HEK293T (cell line): ENCODE data around the gene PLET1.

Experiments
- BHLHE40 ChIP-seq: fragments of 450-650 bp; IDR thresholded peaks from 2 replicates; pipeline ENCODE4 v1.6.1; 2016; ENCODE audit warnings: mild to moderate bottlenecking, moderate library complexity, borderline replicate concordance
- CTBP1 ChIP-seq: fragments of 450-650 bp; IDR thresholded peaks from 2 replicates; pipeline ENCODE4 v1.6.1; 2016; ENCODE audit warnings: borderline replicate concordance
- ELF4 ChIP-seq: fragments of 450-650 bp; IDR thresholded peaks from 2 replicates; pipeline ENCODE4 v1.6.1; 2017; ENCODE audit warnings: antibody characterized with exemption
- FOXM1 ChIP-seq: fragments of 450-650 bp; IDR thresholded peaks from 2 replicates; pipeline ENCODE4 v1.6.1; 2017; ENCODE audit warnings: mild to moderate bottlenecking, borderline replicate concordance
- SP1 ChIP-seq: fragments of 450-650 bp; IDR thresholded peaks from 2 replicates; pipeline ENCODE4 v1.6.1; 2017
- SUZ12 ChIP-seq: fragments of 450-650 bp; IDR thresholded peaks from 2 replicates; pipeline ENCODE4 v1.6.1; 2016; ENCODE audit warnings: mild to moderate bottlenecking
- TARDBP ChIP-seq: fragments of 450-650 bp; IDR thresholded peaks from 2 replicates; pipeline ENCODE4 v1.6.1; 2016

DNA sequence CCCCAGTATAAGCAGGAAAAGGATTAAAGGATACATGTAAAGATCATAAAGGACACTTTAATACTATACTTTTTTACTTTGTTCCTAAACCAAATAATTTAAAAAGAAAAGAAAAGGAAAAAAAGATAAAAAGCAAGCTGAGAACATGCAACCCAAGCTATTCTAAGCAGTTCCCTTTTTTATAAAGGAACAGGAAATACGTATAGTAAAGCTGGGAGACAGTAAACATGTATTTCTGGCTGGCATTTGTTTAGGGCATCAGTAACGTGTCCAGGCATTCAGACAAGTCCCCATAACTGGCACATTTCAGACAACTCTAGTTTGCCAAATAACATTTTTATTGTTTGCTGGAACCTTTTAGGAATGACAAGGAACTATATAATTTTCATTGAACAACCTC lies 60.4 kb downstream of the PLET1 start:
- TF ChIP-seq SP1 (no peak), FOXM1 (no peak), SUZ12 (no peak), TARDBP (no peak), CTBP1 (no peak), BHLHE40 (no peak), ELF4 (no peak)
